GM12878 (cell line): ENCODE results near the gene VAT1.

Experiments
- FOS ChIP-seq: IDR thresholded peaks from 3 replicates; pipeline ENCODE4 v1.6.1; 2011; ENCODE audit warnings: borderline replicate concordance; ENCODE audit not compliant: insufficient read length; ENCODE audit errors: extremely low read depth
- ZNF384 ChIP-seq: IDR thresholded peaks from 2 replicates; pipeline ENCODE4 v1.6.1; 2012; ENCODE audit warnings: low read depth, mild to moderate bottlenecking, low read length, improper control_type of control experiment, borderline replicate concordance

DNA sequence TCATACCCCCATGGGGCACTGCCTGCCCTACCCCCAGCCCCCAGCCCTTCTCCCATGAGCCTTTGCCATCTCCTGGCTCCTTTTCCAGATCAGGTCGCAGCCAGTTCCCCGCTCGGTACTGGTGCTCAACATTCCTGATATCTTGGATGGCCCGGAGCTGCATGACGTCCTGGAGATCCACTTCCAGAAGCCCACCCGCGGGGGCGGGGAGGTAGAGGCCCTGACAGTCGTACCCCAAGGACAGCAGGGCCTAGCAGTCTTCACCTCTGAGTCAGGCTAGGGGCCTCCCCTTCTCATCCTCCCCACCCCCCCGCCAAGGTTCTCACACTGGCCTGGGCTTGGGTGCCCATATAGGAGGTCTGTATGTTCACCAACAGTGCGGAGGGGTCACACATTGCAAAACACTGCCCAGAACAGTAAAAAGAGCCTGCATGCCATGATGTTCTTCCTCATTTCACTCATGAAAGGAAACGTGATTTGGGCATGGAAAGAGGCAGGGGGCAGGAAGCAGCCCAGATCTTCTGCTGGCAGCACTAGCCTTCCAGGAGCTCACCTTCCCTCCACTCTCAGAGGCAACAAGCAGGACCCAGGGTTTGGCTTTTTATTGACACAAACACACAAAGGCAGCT lies 8.1 kb downstream of the VAT1 start:
- no peak for TF ChIP-seq ZNF384
- no peak for TF ChIP-seq FOS
